Measurements from ENCODE around the gene C22orf15.

The C22orf15 gene

DNA sequence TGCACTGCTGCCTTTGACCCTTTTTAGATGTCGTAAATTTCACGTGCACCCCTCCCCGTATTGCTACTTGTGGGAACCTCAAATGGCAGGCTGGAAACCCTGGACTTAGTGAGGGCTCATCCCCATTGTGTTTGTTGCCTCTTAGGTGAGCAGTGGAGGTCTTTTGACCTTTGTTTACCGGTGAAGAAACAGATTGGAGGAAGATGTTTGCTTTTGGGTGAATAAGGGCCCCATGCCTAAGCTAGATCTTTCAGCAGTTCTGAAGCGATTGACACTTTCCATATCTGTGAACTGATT lies 24.8 kb downstream of the C22orf15 start:
- no peak for DNase-seq (ENCODE audit: low read depth in 2 of 2)

DNA sequence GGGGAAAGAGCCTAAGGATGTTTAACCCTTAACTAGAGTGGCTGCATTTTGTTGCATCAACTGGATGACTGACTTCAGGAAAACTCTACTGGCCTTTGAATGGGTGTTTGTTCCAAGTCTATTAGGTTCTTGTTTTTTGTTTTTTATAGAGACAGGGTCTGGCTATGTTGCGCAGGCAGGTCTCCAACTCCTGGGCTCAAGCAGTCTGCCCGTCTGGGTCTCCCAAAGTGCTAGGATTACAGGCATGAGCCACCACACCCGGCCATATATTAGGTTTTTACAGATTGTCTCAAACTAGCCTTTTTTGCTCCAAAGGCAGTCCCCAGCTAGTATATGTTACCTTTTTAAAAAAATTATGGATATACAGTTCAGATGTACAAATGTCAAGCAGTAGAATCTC lies 25.1 kb downstream of the C22orf15 start:
- no peak for DNase-seq (ENCODE audit: low read depth in 2 of 2)

DNA sequence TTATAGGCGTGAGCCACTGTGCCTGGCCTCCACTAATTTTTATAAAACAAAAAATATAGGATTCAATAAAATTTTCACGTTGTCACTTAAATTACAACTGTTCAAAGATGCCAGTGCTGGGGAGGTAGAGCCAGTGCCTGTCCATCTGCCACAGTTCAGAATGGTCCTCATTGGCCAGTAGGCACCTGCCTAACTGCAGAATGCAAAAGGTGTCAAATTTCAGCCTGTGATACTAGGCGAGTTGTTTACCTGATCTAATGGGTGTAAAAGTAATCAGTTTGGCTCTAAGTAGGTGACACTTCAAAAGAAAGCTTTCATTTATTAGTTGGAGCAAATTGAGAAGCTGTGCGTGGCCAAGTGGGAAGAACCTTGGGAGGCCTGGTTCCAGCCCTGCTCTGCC lies 26.3 kb downstream of the C22orf15 start:
- DNase-seq (ENCODE audit: low read depth in 2 of 2) = no peak

DNA sequence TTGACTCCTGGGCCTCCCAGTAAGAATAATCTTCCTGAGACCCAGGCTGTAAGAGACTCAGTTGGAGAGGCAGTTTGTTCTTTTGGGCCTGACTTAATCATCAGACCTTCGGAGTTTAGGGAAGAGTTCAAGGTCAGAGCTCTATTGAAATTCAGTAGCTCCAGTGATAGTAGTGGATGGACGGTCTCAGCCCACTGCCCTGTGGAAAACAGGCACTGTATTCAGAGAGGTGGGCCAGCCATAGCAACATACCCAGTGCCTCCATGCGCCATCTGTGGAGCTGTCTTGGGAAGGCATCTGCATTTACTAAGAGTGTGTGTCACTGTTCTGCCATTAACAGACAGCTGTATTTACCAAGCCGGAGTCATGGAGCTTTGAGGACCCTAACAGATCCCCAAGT lies 26.8 kb downstream of the C22orf15 start:
- DNase-seq (ENCODE audit: low read depth in 2 of 2) = no peak

DNA sequence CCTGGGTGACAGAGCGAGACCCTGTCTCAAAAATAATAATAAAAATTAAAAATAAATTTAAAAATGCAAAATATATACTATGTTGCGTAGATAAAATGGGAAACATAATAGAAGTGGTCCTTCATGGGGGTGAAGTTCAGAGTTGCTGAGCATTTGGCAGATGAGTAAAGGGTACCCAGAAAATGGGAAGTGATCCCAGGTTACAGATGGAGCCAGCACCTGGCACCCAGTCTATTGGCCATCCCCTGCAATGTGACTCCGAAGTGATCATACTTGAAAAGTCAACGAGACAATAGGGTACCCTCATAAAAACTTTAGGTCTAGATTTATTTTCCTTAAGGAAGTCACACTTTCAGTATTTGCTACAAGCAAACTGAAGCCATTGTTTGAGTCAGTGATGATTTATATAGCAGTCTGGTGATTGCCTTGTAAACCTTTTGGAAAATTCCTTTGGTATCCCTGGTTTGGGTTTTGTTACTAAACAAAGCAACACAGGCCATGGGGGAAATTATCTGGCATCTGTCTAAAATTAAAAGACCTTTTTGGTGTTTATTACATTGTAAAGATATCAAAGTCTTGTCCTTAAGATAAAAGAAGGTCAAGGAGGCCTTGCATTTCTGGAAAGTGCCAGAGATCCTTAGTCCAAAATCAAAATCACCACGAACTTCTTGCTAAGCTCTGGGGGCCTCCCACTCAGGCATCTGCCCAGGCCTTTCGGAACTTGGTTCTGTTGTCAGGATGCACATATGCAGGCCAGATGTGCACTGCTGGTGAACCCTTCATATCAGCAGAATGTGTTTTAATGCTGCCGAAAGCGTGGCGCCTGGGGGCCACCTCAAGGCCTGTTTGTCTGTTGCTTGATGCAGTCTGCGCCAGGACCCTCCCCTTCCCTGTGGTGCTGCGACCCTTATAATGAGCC lies 28.3 kb downstream of the C22orf15 start:
- no peak for DNase-seq (ENCODE audit: low read depth in 2 of 2)

DNA sequence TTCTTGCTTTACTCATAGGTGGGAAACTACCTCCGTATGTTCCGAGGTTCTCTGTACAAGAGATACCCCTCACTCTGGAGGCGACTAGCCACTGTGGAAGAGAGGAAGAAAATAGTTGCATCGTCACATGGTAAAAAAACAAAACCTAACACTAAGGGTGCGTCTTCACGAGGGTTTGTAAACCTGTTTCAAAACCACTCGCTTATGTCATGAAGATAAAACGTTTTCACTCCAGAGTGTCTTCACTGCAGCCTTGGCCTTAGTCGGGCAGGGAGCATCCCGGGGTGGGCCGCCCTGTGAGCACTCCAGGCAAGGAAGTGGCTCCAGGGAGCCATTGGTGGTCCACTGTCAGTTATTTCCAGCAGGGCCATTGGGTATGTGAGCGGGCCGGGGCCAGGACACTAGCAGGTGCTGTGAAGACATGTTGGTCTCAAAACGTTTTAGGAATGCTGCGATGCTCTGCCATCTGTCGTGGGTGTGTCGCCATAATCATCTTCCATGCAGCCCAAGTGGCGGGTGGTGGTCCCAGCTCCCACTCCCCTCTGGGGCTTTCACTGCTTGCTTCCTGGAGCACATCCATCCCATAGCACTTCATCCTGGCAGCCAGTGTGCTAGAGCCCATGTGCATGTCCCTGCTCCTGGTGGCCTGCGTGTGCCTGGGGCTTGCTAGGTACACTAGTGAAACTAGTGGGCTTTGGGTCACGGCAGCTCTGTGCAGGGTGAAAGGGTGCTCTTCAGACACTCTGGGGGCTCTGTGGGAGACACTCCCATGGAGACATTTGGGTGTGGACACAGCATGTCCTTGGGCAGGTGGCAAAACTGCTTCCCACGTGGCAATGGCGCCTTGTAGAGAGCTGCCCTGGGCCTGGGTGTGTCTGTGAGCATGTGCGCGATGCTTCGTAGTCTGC lies 29.2 kb downstream of the C22orf15 start:
- DNase-seq (ENCODE audit: low read depth in 2 of 2) = no peak

DNA sequence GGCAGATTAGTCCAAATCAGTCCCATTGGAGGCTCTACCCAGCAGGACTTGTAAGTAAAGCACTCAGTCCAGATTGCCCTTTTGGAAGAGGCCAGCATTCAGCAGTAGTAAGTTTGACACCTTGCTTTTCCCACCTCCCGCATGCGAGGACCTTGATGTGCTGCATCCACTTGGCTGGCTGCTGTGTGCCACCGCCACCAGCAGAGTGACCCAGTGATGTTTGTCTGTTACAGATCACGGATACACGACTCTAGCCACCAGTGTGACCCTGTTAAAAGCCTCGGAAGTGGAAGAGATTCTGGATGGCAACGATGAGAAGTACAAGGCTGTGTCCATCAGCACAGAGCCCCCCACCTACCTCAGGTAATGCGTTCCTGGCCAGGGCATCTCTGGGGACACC lies 30.5 kb downstream of the C22orf15 start:
- DNase-seq (ENCODE audit: low read depth in 2 of 2) = no peak

DNA sequence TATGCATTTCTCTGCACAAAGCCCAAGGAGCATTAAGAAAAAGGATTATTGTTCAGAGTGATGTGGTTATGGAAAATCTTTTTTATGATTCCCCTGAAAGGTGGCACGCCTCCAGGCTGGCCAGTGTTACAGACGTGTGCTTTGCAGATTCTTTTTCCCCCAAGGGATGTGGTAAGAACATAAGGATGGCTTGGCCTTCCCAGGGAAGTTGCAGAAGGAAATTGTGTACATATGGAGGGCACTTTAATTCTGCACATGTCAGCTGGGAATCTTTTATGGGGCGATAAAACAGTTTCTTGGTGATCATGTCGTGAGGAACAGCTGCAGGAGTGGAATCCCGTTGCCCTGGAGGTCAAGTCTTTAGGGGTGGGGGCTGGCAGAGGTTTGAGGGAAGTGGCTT lies 33.7 kb downstream of the C22orf15 start:
- DNase-seq (ENCODE audit: low read depth in 2 of 2) = no peak

DNA sequence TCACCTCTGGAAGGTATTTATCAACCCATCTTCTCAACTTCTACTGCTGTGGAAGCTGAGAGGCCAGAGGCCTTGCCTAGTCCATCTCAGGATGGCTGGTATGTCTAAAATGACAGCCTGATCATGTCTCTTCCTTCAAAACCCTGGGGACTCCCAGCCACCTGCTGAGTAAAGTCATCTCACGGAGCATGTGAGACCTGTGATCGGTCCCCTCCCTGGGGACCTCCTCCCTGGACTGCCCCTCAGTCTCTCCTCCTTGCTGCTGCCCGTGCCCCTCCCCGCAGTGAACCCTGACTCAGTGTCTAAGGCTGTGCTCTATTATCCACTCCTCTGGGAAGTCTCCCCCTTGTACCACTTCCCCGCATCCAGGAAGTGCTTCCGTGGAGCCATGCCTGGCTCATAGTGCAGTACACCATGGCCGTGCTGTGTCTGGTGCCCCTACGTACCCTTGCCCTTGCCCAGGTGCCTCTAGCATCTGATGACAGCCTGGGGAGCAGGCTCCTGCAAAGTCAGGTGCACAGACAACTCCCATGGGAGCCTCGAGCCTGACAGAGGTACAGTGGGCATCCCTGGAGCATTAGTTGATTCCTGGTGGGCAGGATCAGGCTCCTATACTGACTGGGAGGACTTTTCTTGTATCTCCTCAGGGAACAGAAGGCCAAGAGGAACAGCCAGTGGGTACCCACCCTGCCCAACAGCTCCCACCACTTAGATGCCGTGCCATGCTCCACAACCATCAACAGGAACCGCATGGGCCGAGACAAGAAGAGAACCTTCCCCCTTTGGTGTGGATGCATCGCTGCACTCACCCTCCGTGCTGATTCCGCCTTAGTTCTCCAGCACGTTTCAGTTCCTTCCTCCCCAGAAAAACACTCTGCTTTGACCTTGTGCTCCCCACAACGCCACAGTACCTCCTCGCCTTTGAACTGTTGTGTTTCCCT lies 37.8 kb downstream of the C22orf15 start:
- DNase-seq (ENCODE audit: low read depth in 2 of 2) = no peak

DNA sequence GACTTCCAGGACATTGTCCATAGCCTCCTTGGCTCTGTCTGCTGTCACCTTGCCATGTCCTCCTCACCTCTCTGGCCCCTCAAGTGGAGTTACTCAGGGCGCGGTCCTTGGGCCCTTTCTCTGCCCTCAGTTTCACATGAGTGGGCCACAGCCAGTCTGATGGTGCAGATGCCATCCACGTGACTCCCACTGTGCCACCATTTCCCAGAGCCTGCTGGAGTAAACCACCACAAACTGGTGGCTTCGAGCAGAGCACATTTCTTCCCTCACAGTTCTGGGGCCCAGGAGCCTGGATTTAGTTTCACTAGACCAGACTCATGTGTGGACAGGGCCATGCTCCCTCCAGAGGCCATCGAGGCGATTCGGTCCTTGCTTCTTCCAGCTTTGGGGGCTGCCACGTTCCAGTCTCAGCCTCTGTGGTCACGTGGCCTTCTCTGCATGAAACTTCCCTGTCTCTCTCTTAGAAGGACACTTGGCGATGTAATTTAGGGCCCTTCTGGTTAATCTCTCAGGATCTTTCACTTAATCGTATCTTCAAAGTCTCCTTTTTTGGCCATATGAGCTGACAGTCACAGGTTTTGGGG lies 38.5 kb downstream of the C22orf15 start:
- no peak for DNase-seq (ENCODE audit: low read depth in 2 of 2)

DNA sequence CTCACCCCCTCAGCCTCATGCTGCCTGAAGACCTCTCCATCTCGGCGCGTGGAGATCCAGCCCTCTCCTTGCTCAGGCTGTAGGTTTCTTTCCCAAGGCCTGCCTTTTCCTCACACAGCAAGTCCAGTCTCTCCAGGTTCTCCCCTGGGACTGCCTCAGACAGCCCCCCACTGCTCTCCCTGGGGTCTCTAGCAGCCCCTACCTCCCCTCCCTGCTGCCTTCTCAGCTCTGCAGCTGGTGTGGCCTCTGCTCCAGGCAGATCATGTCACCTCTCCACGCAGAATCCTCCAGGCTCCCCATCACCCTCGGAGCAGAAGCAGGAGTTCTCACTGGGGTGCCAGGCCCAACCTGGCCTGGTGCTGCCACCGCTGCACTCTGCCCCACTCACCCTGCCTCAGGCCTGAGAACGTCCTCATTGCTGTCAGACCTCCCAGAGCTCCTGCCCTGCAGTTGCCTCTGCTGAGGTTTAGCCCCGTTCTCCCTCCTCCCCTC lies 39.1 kb downstream of the C22orf15 start:
- DNase-seq (ENCODE audit: low read depth in 2 of 2) = no peak

DNA sequence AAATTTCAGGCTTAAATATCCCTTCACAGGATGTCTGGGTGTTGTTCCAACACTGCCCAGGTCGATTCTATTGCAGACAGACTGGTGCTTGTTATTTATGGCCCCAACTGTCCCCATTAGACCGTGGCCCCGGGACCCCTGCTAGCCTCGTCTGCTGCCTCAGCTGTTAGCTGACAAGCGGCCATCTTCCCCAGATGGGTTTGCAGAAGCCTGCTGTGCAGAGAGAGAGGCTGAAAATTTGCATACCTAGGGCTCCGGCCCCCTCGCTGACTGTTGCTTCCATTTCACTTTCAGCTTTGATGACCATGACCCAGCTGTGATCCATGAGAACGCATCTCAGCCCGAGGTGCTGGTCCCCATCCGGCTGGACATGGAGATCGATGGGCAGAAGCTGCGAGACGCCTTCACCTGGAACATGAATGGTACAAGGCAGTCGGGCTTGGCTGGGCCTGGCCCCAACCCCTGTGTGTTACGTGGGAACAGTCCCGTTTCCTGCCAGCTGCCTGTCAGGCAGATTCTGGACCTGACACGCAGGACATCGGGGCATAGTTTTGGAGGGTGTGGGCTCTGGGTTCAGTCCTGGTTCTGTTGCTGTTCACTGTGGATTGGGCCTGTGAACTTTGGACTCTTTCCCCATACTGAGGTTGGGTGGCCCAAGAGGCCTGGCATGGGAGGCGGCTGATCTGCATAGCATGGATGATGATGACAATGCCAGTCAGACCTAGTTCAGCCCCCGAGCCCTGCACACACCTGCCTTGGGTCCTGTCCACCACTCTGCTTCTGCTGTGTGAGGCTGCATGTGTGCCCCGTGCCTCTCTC lies 40.4 kb downstream of the C22orf15 start:
- no peak for DNase-seq (ENCODE audit: low read depth in 2 of 2)

DNA sequence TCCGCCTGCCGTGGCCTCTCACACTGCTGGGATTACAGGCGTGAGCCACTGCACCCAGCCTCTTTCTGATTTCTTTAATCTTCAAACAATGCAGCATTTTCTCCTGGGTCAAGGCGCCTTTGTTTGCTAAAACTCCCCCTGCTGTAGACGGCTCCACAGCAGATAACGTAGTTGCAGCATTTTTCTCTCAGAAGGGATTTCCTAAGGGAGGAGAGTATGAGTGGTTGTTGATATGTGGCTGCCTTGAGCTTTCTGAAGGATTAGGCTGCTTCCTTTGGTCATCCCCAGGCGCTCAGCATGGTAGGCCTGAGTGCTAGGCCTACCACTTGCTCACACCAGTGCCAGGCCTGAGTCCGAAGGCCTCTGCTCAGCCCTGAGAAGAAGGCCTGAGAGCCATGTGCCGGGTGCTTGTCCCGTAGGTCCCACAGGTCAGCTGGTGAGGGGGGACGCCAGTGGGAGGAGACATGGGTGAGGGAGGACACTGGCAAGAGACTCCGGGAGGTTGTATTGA lies 42.0 kb downstream of the C22orf15 start:
- no peak for DNase-seq (ENCODE audit: low read depth in 2 of 2)

DNA sequence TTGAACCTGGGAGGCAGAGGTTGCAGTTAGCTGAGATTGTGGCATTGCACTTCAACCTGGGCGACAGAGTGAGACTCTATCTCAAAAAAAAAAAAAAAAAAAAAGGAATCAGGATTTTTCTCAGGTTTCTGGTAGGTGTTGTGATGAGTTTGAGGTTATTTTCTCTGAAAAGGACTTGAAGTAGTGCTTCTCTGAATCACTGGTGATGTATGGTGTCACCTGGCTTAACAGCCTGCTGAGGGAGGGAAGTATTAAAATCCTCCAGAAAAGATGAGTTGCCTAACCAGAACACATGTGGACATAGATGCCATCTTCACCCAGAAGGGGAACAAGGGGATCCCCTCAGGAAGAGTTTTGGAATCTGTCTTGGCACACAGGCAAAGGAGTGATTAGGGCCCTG lies 44.0 kb downstream of the C22orf15 start:
- no peak for DNase-seq (ENCODE audit: low read depth in 2 of 2)

DNA sequence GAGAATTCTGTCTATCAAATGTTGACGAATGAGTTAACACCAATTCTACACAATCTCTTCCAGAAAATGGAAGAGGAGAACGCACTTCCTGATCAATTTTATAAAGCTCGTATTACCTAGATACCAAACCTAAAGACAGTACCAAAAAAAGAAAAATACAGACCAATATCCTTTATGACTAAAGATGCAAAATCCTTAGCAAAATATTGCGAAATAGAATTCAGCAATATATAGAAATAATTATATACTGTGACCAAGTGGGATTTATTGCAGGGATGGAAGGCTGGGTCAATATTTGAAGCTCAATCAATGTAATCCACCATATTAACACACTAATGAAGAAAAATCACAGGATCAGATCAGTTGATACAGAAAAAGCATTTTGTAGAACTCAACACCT lies 49.6 kb downstream of the C22orf15 start:
- no peak for DNase-seq (ENCODE audit: low read depth in 2 of 2)

Measured in stimulated activated CD8-positive, alpha-beta memory T cell treated with anti-CD3 and anti-CD28 coated beads, Interleukin-7, amount 100 ng/mL, for 1 hour (primary cell).